ENCODE results near the gene KY. TPM values are rescaled to one million over a fixed set of nuclear protein-coding genes. Genes with fewer than 3 reads are reported as not detected.

Gene KY
- total and polyA plus RNA-seq, 2 of the 8 experiments (the other 6 are each of a cell fraction or from before 2014, with no cell fraction given) = not detected

DNA sequence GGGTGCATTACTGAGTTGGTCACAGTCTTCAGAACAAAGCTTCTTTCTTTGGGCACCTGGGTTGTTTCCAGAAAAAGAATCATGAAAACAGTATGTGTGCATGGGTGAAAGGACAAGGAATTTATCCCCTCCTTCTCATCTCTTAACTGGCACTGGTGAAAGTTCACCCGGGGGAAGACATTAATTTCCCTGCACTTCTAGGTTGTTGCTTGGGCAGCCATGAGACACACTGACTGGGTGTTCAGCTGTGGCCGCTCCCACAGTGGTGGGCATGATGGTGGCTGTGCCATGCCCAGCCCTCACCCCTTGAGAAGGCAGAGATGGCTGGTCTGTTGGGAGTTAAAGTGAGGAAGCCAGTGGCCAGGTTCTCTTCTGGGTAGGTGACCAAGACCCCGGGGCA is 16.6 kb upstream of the KY start:
- no peak overlapping the region for H3K27ac ChIP-seq (ENCODE audit: low read depth, low read length)
- no peak overlapping the region for H2BK12ac ChIP-seq (ENCODE audit: low read depth, low read length)
- H3K4me1 ChIP-seq (replicated peaks in 1 of 4; ENCODE audit: control insufficient read depth in 3 of 4, insufficient read depth in 4 of 4, low read length in 3 of 4) = peaks cover 0 to 5% (median 3%) of the 10 kb centered on the region in 4 experiments; a peak in 3 of 7 replicates
- 92% methylated on average over 3 of the region's 3 CpGs; no CpG with 5 or more reads in 1 of the 2 experiments for WGBS, 2 experiments (ENCODE audit: extremely low coverage in 1 of 2, insufficient coverage in 1 of 2, insufficient read length in 1 of 2, insufficient replicate concordance in 2 of 2, low coverage in 1 of 2, low lambda C conversion rate in 2 of 2, missing lambda C conversion rate in 1 of 2)
- H3K36me3 ChIP-seq (ENCODE audit: control insufficient read depth in 2 of 4, insufficient read depth in 4 of 4, low read length in 3 of 4) = no peaks in the 10 kb centered on the region
- H2AK5ac ChIP-seq (ENCODE audit: low read depth, low read length) = no peak overlapping the region
- FAIRE-seq (no peak), DNase-seq (ENCODE audit: low read depth in 1 of 2, low spot score in 2 of 2) (no peak)
- H2BK120ac ChIP-seq (replicated peaks; ENCODE audit: low read depth, low read length) = no peak overlapping the region
- H3K23me2 ChIP-seq (ENCODE audit: low read depth, low read length) = no peaks in the 10 kb centered on the region; the same call in 1 of the 2 replicates
- H3K4me2 ChIP-seq (ENCODE audit: insufficient read depth in 1 of 2, low read depth in 2 of 2, low read length in 2 of 2) = no peak overlapping the region
- no peak overlapping the region for H3K23ac ChIP-seq (ENCODE audit: insufficient read length)
- H2AFZ ChIP-seq (ENCODE audit: low read length) = no peak overlapping the region
- H4K8ac ChIP-seq (ENCODE audit: extremely low read depth, insufficient read depth, low read length) = no peak overlapping the region
- H2BK20ac ChIP-seq (ENCODE audit: low read length) = no peak overlapping the region
- no peak overlapping the region for H3K4ac ChIP-seq (replicated peaks; ENCODE audit: insufficient read length, low read depth, low read length)
- ChIA-PET POLR2A (ENCODE audit: partially characterized antibody) (no interaction called here), CTCF (ENCODE audit: partially characterized antibody) (interaction anchor here (0.8 to 4.5 kb wide), 4 partner anchors 10 to 87 kb away, joined by 3 to 22 read pairs (median 11); no protein-coding TSS in a partner anchor)
- no peaks in the 10 kb centered on the region for H4K20me1 ChIP-seq (replicated peaks in 1 of 2; ENCODE audit: control insufficient read depth in 1 of 2, insufficient read depth in 2 of 2, low read length in 2 of 2)
- H3K9ac ChIP-seq (replicated peaks in 1 of 4; ENCODE audit: extremely low read depth in 1 of 4, low read depth in 3 of 4, low read length in 3 of 4) = no peak overlapping the region
- no peaks in the 10 kb centered on the region for H3K9me3 ChIP-seq (ENCODE audit: insufficient read depth in 2 of 2, low read depth in 1 of 2, low read length in 1 of 2)
- no peak overlapping the region for H3K14ac ChIP-seq (ENCODE audit: insufficient read length)
- no peak overlapping the region for H4K91ac ChIP-seq (replicated peaks; ENCODE audit: insufficient read length, low read length)
- H2BK15ac ChIP-seq (ENCODE audit: low read length) = no peak overlapping the region
- peaks cover 0 to 2% (median 0%) of the 10 kb centered on the region in 4 experiments; a peak in 1 of 7 replicates for H3K27me3 ChIP-seq (replicated peaks in 1 of 4; ENCODE audit: control insufficient read depth in 3 of 4, extremely low read depth in 1 of 4, insufficient read depth in 3 of 4, low read length in 3 of 4)
- no peaks in the 10 kb centered on the region for H3K79me2 ChIP-seq (ENCODE audit: control insufficient read depth in 1 of 2, insufficient read depth in 2 of 2, low read length in 2 of 2)
- H2BK5ac ChIP-seq (ENCODE audit: low read depth, low read length) = no peak overlapping the region
- no peaks in the 10 kb centered on the region for H3K79me1 ChIP-seq (ENCODE audit: low read depth, low read length)
- no peak overlapping the region for H4K5ac ChIP-seq (ENCODE audit: insufficient read length, low read depth, low read length)
- no peak overlapping the region for H3K18ac ChIP-seq (ENCODE audit: extremely low read depth, low read length)
- H3K4me3 ChIP-seq (ENCODE audit: extremely low read depth in 1 of 4, insufficient read depth in 2 of 4, low read depth in 3 of 4, low read length in 4 of 4) = no peak overlapping the region
- no peak overlapping the region for H3K56ac ChIP-seq (replicated peaks; ENCODE audit: insufficient read length, low read depth, low read length)
- TF ChIP-seq BACH1 (IDR thresholded peaks at IDR 0.05; ENCODE audit: low read length) = no peak
- no peak for TF ChIP-seq HDAC2 (IDR thresholded peaks at IDR 0.05; ENCODE audit: borderline replicate concordance in 1 of 2, low read depth in 2 of 2, low read length in 2 of 2)
- no peak for TF ChIP-seq JUND (IDR thresholded peaks at IDR 0.05; ENCODE audit: low read length)
- TF ChIP-seq TCF12 (IDR thresholded peaks at IDR 0.05; ENCODE audit: low read depth, low read length) = no peak
- no peak for TF ChIP-seq SUZ12 (IDR thresholded peaks at IDR 0.05; ENCODE audit: low read length)
- TF ChIP-seq CEBPB (IDR thresholded peaks at IDR 0.05; ENCODE audit: low read depth, low read length) = no peak
- TF ChIP-seq EZH2 (IDR thresholded peaks at IDR 0.05; ENCODE audit: low read depth, low read length, severe bottlenecking) = no peak
- TF ChIP-seq ASH2L (IDR thresholded peaks at IDR 0.05; ENCODE audit: low read length) = no peak
- TF ChIP-seq KDM4A (IDR thresholded peaks at IDR 0.05; ENCODE audit: low read depth, low read length, severe bottlenecking) = no peak
- no peak for TF ChIP-seq GTF2F1 (IDR thresholded peaks at IDR 0.05; ENCODE audit: borderline replicate concordance, low read depth, low read length)
- TF ChIP-seq MAFK (IDR thresholded peaks at IDR 0.05; ENCODE audit: low read depth, low read length) = no peak
- TF ChIP-seq EP300 (IDR thresholded peaks at IDR 0.05; ENCODE audit: borderline replicate concordance in 1 of 2, low read depth in 2 of 2, low read length in 2 of 2) = no peak
- no peak for TF ChIP-seq BRCA1 (IDR thresholded peaks at IDR 0.05; ENCODE audit: low read depth, low read length)
- no peak for TF ChIP-seq SP4 (IDR thresholded peaks at IDR 0.05; ENCODE audit: low read length)
- TF ChIP-seq SAP30 (IDR thresholded peaks at IDR 0.05; ENCODE audit: insufficient read depth, insufficient replicate concordance, low read length) = no peak

Data from H1 (cell line).